Measurements from ENCODE around the gene CUL4A.

DNA sequence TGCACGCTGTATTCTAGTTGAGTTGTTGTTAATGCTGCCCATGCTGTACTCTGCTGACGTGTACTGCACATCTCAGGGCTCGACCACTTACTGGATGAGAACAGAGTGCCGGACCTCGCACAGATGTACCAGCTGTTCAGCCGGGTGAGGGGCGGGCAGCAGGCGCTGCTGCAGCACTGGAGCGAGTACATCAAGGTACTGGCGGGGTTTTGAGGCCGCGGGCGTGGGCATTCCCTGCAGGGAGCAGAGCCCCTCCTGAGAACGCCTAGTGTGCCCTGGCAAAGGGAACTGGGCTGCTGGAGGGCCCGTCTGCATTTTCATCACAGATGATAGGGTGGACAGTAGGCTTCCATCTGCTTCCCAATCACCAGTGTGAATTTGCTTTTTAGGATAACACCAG, 29.9 kb downstream of the CUL4A start:
- TF ChIP-seq, protein P1, sequence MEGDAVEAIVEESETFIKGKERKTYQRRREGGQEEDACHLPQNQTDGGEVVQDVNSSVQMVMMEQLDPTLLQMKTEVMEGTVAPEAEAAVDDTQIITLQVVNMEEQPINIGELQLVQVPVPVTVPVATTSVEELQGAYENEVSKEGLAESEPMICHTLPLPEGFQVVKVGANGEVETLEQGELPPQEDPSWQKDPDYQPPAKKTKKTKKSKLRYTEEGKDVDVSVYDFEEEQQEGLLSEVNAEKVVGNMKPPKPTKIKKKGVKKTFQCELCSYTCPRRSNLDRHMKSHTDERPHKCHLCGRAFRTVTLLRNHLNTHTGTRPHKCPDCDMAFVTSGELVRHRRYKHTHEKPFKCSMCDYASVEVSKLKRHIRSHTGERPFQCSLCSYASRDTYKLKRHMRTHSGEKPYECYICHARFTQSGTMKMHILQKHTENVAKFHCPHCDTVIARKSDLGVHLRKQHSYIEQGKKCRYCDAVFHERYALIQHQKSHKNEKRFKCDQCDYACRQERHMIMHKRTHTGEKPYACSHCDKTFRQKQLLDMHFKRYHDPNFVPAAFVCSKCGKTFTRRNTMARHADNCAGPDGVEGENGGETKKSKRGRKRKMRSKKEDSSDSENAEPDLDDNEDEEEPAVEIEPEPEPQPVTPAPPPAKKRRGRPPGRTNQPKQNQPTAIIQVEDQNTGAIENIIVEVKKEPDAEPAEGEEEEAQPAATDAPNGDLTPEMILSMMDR (IDR thresholded peaks at IDR 0.05), result no peak
- TF ChIP-seq RFX5 (IDR thresholded peaks at IDR 0.05; ENCODE audit: low read length) (no peak), MEF2A (IDR thresholded peaks at IDR 0.05; ENCODE audit: borderline replicate concordance, low read depth) (no peak), RCOR1 (IDR thresholded peaks at IDR 0.05; ENCODE audit: low read length) (no peak), USF1 (IDR thresholded peaks at IDR 0.05; ENCODE audit: borderline replicate concordance, low read depth) (no peak), MXI1 (IDR thresholded peaks at IDR 0.05; ENCODE audit: low read depth, low read length) (no peak)
